H1 (cell line): Measurements from ENCODE around the gene INAFM1. TPM values are rescaled to one million over a fixed set of nuclear protein-coding genes. Genes with fewer than 3 reads are reported as not detected.

Experiments used
- ATF3 ChIP-seq: IDR thresholded peaks from 2 replicates; pipeline ENCODE4 v1.6.1; 2011; ENCODE audit warnings: low read depth, mild to moderate bottlenecking, low read length; ENCODE audit not compliant: insufficient read depth
- CEBPB ChIP-seq: IDR thresholded peaks from 2 replicates; pipeline ENCODE4 v1.6.1; 2012; ENCODE audit warnings: low read depth, low read length
- CHD7 ChIP-seq: fragments of 300-600 bp; sonication (generic); IDR thresholded peaks from 2 replicates; pipeline ENCODE4 v1.7.1; 2012; ENCODE audit warnings: low read length, moderate library complexity, mild to moderate bottlenecking, inconsistent platforms; ENCODE audit not compliant: insufficient replicate concordance
- CREB1 ChIP-seq: IDR thresholded peaks from 2 replicates; pipeline ENCODE4 v1.6.1; 2012; ENCODE audit warnings: inconsistent platforms
- MAFK ChIP-seq: IDR thresholded peaks from 2 replicates; pipeline ENCODE4 v1.6.1; 2012; ENCODE audit warnings: low read depth, mild to moderate bottlenecking, improper control_type of control experiment, low read length
- POU5F1 ChIP-seq: IDR thresholded peaks from 2 replicates; pipeline ENCODE4 v1.6.1; 2011; ENCODE audit warnings: low read depth, mild to moderate bottlenecking, low read length, moderate library complexity
- SRF ChIP-seq: IDR thresholded peaks from 2 replicates; pipeline ENCODE4 v1.6.1; 2011; ENCODE audit warnings: mild to moderate bottlenecking, low read depth, low read length, moderate library complexity
- TAF1 ChIP-seq: IDR thresholded peaks from 2 replicates; pipeline ENCODE4 v1.6.1; 2011; ENCODE audit warnings: mild to moderate bottlenecking, low read depth, low read length
- TEAD4 ChIP-seq: IDR thresholded peaks from 2 replicates; pipeline ENCODE4 v1.6.1; 2012; ENCODE audit warnings: low read depth, low read length, inconsistent platforms, mixed read lengths
- polyA plus RNA-seq, 7 experiments: library from polyadenylated mRNA; depleted of rRNA in 3 of 7; stranded (reverse) in 5 of 7; unstranded in 2 of 7; fragments of >200 nt in 5 of 7; fragments of 200-250 nt in 2 of 7; gene quantifications; 1 replicate in 5 of 7; 2 replicates in 1 of 7; 4 replicates in 1 of 7; pipeline versions ENCODE4 v1.2.1 to v1.2.3, GENCODE V29; 2011 to 2013; ENCODE audit warnings: missing spikeins in 2 of 7, mixed read lengths in 2 of 7
- total RNA-seq: library from RNA; stranded (reverse); fragmentation: NEBNext Ultra II Directional; extraction: Animal tissue kit (Norgen Biotek cat#: 25700); gene quantifications from 2 replicates; pipeline ENCODE4 v1.2.1, GENCODE V29; 2021

Gene INAFM1
- total and polyA plus RNA-seq, 2 of the 8 experiments (the other 6 are each of a cell fraction or from before 2014, with no cell fraction given): 2.6 to 3.4 TPM

- no peak for TF ChIP-seq CHD7
- no peak for TF ChIP-seq CEBPB
- TF ChIP-seq ATF3: no peak
- TF ChIP-seq SRF: no peak
- TF ChIP-seq MAFK: no peak
- no peak for TF ChIP-seq TAF1
- no peak for TF ChIP-seq CREB1
- no peak for TF ChIP-seq POU5F1
- no peak for TF ChIP-seq TEAD4
Measured at GRCh38 chr19:47271949-47272348, 2.7 kb upstream of the INAFM1 start (continued).
